Mononuclear cell (primary cell): ENCODE results near the gene HYAL3. TPM values are rescaled to one million over a fixed set of nuclear protein-coding genes. Genes with fewer than 3 reads are reported as not detected.
"Not testable (repeated sequence)": the region's sequence is repeated elsewhere in the genome, so short reads cannot be mapped to it uniquely, and the experiment has no call there.

Source experiments
- H3K27me3 ChIP-seq: 2 replicates; pipeline ENCODE4 v1.6.0; 2011; ENCODE audit warnings: low read length, control low read depth; ENCODE audit not compliant: insufficient read depth
- H3K4me1 ChIP-seq: 2 replicates; pipeline ENCODE4 v1.5.1; 2011; ENCODE audit warnings: mild to moderate bottlenecking, low read length, control low read depth; ENCODE audit not compliant: insufficient read depth
- H3K4me3 ChIP-seq: 2 replicates; pipeline ENCODE4 v1.5.1; 2011; ENCODE audit warnings: mild to moderate bottlenecking, low read length, moderate library complexity
- H3K9me3 ChIP-seq: 2 replicates; pipeline ENCODE4 v1.5.1; 2011; ENCODE audit warnings: low read depth, mild to moderate bottlenecking, control low read depth, low read length
- total RNA-seq: library from RNA; depleted of rRNA; stranded (reverse); fragments of >200 nt; gene quantifications from one replicate; pipeline ENCODE4 v1.2.3, GENCODE V29; 2012

The HYAL3 gene
- total RNA-seq, 1 donor, result 2.0 TPM

DNA sequence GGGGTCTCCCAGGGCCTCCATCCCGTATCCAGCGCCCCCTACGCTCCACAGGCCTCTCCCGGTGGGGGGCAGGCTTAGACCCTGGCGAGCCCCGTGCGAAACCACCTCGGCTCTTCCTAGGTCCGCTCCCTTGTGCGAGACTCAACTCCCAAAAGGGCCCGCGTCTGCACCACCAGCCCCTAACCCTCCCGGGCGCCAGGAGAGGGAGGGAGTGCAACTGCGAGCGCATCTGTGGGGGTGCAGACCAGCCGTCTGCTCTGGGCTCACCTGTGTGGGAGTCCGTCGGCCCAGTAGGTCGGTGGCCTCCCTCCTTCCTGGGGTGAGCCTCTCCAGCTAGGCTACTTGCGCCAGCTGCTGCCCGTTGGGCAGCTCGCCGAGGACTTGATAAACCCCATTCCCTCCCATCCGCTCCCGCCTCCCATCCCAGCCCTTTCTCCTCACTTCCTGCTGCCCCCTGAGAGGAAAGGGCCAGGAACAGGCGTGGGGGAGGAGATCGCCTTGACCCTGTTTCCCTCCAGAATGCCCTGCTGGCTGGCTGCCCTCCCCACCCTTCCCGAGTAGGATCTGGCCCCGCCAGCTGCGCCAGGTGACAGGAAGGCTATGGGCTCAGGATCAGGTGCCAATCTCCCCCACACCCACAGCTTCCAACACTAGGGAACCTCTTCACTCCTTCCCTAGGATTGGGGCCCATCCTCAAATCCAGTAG, 23.3 kb upstream of the HYAL3 start, which contains the start of gene HYAL2:
TSS of gene HYAL2 (minus strand) at position 360 of the 706 bp plus-strand sequence. CDS start 2,256 bp downstream, outside the sequence.
- peak within 1 kb of the TSS; percentile 73 for H3K4me3 ChIP-seq
- H3K27me3 ChIP-seq, result no peaks in the 10 kb centered on the region
- H3K4me1 ChIP-seq, result peaks cover 91% of the 10 kb centered on the region
- H3K9me3 ChIP-seq, result no peaks in the 10 kb centered on the region

- H3K4me1 ChIP-seq, result peaks cover 91% of the 10 kb centered on the region
- no peaks in the 10 kb centered on the region for H3K9me3 ChIP-seq
- H3K27me3 ChIP-seq, result no peaks in the 10 kb centered on the region
- peak overlapping the region; percentile 73 for H3K4me3 ChIP-seq
Measured at GRCh38 chr3:50322115-50322385, 22.8 kb upstream of the HYAL3 start.

- Histone ChIP-seq H3K9me3 (no peaks in the 10 kb centered on the region), H3K27me3 (no peaks in the 10 kb centered on the region), H3K4me1 (peaks cover 91% of the 10 kb centered on the region), H3K4me3 (peak overlapping the region; percentile 73)
Measured at GRCh38 chr3:50321336-50322114, 22.3 kb upstream of the HYAL3 start.

DNA sequence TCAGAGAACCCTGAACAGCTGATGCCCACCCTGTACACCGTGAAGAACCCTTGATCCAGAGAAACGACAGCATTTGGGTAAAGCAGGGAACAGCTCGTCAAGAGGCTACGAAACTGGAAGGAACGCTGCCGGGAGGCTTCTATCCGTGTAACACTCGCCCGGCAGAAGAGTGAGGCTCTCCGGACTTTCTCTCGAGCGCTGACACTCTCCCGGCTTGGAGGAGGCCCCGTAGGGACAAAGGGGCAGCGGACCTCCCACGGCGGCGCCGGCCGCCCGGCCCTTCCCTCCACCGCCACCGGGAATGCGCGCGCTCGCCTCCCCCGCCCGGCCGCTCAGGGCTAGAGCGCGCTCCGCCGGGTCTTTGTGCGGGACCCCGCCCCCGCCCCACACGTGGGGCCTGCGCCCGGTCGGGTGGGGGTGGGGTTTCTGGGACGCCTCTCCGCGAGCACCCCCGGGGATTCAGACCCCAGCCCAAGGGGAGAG, 21.7 kb upstream of the HYAL3 start:
- peaks cover 87% of the 10 kb centered on the region for H3K4me1 ChIP-seq
- H3K4me3 ChIP-seq, result peak overlapping the region; percentile 73

GRCh38 chr3:50319894-50320625, 20.9 kb upstream of the HYAL3 start:
- Histone ChIP-seq H3K4me3 (peak overlapping the region; percentile 73), H3K4me1 (peaks cover 79% of the 10 kb centered on the region), H3K9me3 (no peaks in the 10 kb centered on the region), H3K27me3 (no peaks in the 10 kb centered on the region)

More for the DNA sequence above, 21.7 kb upstream of the HYAL3 start:
- H3K27me3 ChIP-seq, result no peaks in the 10 kb centered on the region
- H3K9me3 ChIP-seq, result no peaks in the 10 kb centered on the region

- peaks cover 72% of the 10 kb centered on the region for H3K4me1 ChIP-seq
- no peak overlapping the region for H3K4me3 ChIP-seq
- H3K27me3 ChIP-seq, result no peaks in the 10 kb centered on the region
- no peaks in the 10 kb centered on the region for H3K9me3 ChIP-seq
Measured at GRCh38 chr3:50319181-50319893, 20.1 kb upstream of the HYAL3 start.

DNA sequence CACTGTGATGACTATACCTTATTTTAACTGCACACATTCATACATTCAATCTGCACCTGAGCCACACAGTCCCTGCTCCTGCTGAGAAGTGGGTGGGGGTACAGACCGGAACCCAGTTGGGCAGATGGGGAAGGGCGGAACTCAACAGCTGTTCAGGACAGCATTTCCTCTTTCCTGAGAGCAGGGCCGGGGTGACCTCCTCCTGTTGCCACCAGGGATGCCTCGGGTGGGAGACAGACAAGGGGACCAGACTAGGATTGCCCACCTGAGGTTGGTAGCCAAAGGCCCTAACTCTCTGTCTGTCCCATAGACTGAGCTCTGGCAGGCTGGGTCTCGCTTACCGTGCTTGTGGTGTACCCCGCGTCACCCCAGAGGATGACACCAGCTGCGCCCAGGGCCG, 19.4 kb upstream of the HYAL3 start:
- Histone ChIP-seq H3K27me3 (no peaks in the 10 kb centered on the region), H3K4me3 (no peak overlapping the region), H3K4me1 (peaks cover 65% of the 10 kb centered on the region), H3K9me3 (no peaks in the 10 kb centered on the region)

- no peaks in the 10 kb centered on the region for H3K9me3 ChIP-seq
- H3K4me3 ChIP-seq, result no peak overlapping the region
- H3K4me1 ChIP-seq, result peaks cover 60% of the 10 kb centered on the region
- H3K27me3 ChIP-seq, result no peaks in the 10 kb centered on the region
Measured at GRCh38 chr3:50318163-50318562, 19.0 kb upstream of the HYAL3 start.

DNA sequence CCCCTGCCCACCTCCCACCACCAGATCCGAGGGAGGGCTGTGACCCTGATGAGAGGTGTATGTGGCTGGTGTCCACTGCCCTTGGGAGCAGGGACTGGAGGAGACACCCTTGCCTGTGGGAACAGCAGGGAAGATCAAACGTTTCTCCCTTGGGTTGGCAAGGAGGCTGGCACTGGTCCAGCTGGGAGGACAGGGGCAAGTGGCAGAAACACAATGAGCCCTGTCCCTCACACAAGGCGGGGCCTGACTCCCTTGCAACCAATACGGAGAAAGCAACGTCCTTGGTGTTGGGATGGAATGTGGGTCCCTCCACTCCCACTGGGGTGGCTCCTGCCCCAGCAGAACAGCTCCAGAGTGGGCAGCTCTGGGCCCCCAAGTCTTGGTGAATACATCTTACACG, 18.1 kb upstream of the HYAL3 start:
- Histone ChIP-seq H3K4me1 (peaks cover 52% of the 10 kb centered on the region), H3K9me3 (no peaks in the 10 kb centered on the region), H3K4me3 (no peak overlapping the region), H3K27me3 (no peaks in the 10 kb centered on the region)

DNA sequence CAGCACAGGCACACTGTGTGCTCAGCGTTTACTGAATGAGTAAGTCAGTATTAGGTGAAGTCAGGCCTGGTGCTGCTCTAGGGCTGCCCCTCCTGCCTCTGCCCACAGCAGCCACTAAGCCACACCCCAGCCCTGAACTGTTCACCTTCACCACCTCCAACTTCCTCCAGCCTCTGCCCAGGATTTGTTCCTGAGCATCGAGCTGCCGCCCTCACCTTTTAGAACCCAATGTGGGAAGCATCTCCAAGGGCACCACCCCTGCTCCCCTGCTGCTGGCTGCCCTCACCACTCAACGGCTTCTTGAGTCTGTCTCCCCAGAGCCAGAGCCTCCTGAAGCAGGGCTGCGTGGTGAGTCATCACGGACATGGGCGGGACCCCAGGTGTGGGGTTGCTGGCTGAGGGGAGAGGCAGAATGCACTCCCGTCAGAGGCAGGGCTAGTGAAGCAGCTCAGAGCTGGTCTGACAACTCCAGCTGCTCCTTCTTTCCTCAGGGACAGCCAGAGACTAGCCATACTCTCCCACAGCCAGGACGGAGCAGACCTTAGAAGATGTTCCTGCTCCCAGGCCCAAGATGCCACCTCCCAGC, 17.5 kb upstream of the HYAL3 start:
- Histone ChIP-seq H3K27me3 (no peaks in the 10 kb centered on the region), H3K9me3 (no peaks in the 10 kb centered on the region), H3K4me1 (peaks cover 46% of the 10 kb centered on the region), H3K4me3 (no peak overlapping the region)

- H3K4me1 ChIP-seq, result peaks cover 34% of the 10 kb centered on the region
- no peak overlapping the region for H3K4me3 ChIP-seq
- H3K9me3 ChIP-seq, result no peaks in the 10 kb centered on the region
- no peaks in the 10 kb centered on the region for H3K27me3 ChIP-seq
Measured at GRCh38 chr3:50314816-50315215, 15.6 kb upstream of the HYAL3 start.

DNA sequence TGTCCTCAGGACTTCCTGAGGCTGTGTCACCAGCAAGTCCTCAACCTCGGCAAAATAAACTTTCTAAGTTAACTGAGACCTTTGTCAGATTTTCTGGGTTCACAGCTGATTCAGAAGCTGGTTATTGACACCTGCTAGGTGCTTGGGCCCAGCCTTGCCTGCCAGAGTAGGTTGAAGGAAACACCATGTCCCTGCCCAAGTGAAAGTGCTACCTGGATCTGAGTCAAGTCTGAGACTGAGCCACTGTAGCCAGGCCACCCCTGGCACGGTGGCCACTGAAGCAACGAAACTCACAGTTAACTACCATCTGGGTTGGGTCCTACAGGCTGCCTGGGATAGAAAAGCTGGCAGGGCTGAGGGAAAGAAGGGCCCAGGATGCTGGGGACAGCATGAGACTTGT, 15.1 kb upstream of the HYAL3 start:
- Histone ChIP-seq H3K9me3 (no peaks in the 10 kb centered on the region), H3K4me3 (no peak overlapping the region), H3K4me1 (peaks cover 29% of the 10 kb centered on the region), H3K27me3 (no peaks in the 10 kb centered on the region)

DNA sequence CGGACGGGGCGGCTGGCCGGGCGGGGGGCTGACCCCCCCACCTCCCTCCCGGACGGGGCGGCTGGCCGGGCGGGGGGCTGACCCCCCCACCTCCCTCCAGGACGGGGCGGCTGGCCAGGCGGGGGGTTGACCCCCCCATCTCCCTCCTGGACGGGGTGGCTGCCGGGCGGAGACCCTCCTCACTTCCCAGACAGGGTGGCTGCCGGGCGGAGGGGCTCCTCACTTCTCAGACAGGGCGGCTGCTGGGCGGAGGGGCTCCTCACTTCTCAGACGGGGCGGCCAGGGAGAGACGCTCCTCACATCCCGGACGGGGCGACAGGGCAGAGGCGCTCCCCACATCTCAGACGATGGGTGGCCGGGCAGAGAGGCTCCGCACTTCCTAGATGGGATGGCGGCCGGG, 12.8 kb upstream of the HYAL3 start:
- not testable (repeated sequence) for H3K4me3 ChIP-seq, H3K27me3 ChIP-seq, H3K4me1 ChIP-seq, H3K9me3 ChIP-seq

- Histone ChIP-seq H3K27me3 (no peaks in the 10 kb centered on the region), H3K4me1 (peaks cover 15% of the 10 kb centered on the region), H3K4me3 (no peak overlapping the region), H3K9me3 (no peaks in the 10 kb centered on the region)
Measured at GRCh38 chr3:50304601-50305000, 5.4 kb upstream of the HYAL3 start.
